Esophagus (tissue), 2 donors: ENCODE measurements around the gene THSD4. TPM values are rescaled to one million over a fixed set of nuclear protein-coding genes. Genes with fewer than 3 reads are reported as not detected.
A peak's percentile ranks its signal among the peaks of the same experiment; 100 is the strongest.

ENCODE experiments used
- H3K27ac ChIP-seq, 2 donors: one replicate each; pipeline ENCODE4 v1.5.1; 2013; ENCODE audit warnings: low read depth in 2 of 2, mild to moderate bottlenecking in 2 of 2, inconsistent platforms in 1 of 2, low read length in 1 of 2, moderate library complexity in 1 of 2
- H3K27me3 ChIP-seq, 2 donors: one replicate each; pipeline ENCODE4 v1.6.1; 2013; ENCODE audit warnings: low read length in 2 of 2, control low read depth in 1 of 2, mild to moderate bottlenecking in 1 of 2; ENCODE audit not compliant: insufficient read depth in 2 of 2, control insufficient read depth in 1 of 2
- H3K36me3 ChIP-seq, 2 donors: one replicate each; pipeline ENCODE4 v1.6.1; 2013; ENCODE audit warnings: low read length in 1 of 2; ENCODE audit not compliant: control insufficient read depth in 2 of 2, insufficient read depth in 2 of 2
- H3K4me1 ChIP-seq, 2 donors: one replicate each; pipeline ENCODE4 v1.6.1; 2013; ENCODE audit warnings: low read length in 1 of 2; ENCODE audit not compliant: control insufficient read depth in 2 of 2, insufficient read depth in 2 of 2
- H3K4me3 ChIP-seq, 2 donors: one replicate each; pipeline ENCODE4 v1.5.1; 2013; ENCODE audit warnings: low read length in 2 of 2, mild to moderate bottlenecking in 2 of 2, low read depth in 1 of 2, moderate library complexity in 1 of 2
- H3K9me3 ChIP-seq, 2 donors: one replicate each; pipeline ENCODE4 v1.6.1; 2013; ENCODE audit warnings: mild to moderate bottlenecking in 2 of 2, low read depth in 1 of 2, low read length in 1 of 2, moderate library complexity in 1 of 2; ENCODE audit not compliant: control insufficient read depth in 2 of 2, insufficient read depth in 1 of 2
- WGBS, 2 donors: extraction: QIAGEN DNeasy Blood & Tissue Kit; methylation state at CpG; one replicate each; pipeline ENCODE4 v1.1.7; 2013; 5-methylcytosine and 5-hydroxymethylcytosine counted together
- polyA plus RNA-seq, 2 donors: library from polyadenylated mRNA; stranded (reverse); fragments of 200-250 nt; gene quantifications; one replicate each; pipeline ENCODE4 v1.2.3, GENCODE V29; 2013
- donor health status: healthy with polysubstance abuse.
- donor health status: Bipolar disorder and iron deficiency.

THSD4 gene
- polyA plus RNA-seq, 2 donors: 34.1 to 49.7 TPM

- Histone ChIP-seq H3K9me3 (no peaks in the 10 kb centered on the region), H3K36me3 (no peaks in the 10 kb centered on the region), H3K4me3 (no peak overlapping the region), H3K27ac (peak overlapping the region in 1 of 2 donors; percentile 52), H3K4me1 (peaks cover 0 to 16% of the 10 kb centered on the region in 2 donors), H3K27me3 (no peaks in the 10 kb centered on the region)
- WGBS, 2 donors: 41 to 47% methylated on average over 6 of the region's 6 CpGs
These were observed 339.3 kb downstream of the THSD4 start for GRCh38 chr15:71454462-71454996.

GRCh38 chr15:71455107-71455506 lies 339.8 kb downstream of the THSD4 start:
- H3K27ac ChIP-seq: peak overlapping the region in 1 of 2 donors; percentile 52
- no peaks in the 10 kb centered on the region for H3K36me3 ChIP-seq
- no peak overlapping the region for H3K4me3 ChIP-seq
- H3K27me3 ChIP-seq: no peaks in the 10 kb centered on the region
- H3K4me1 ChIP-seq: peaks cover 0 to 16% of the 10 kb centered on the region in 2 donors
- 51 to 66% methylated on average over 3 of the region's 3 CpGs for WGBS, 2 donors
- H3K9me3 ChIP-seq: no peaks in the 10 kb centered on the region

- Histone ChIP-seq H3K36me3 (no peaks in the 10 kb centered on the region), H3K4me1 (peaks cover 0 to 16% of the 10 kb centered on the region in 2 donors), H3K4me3 (no peak overlapping the region), H3K27ac (peak overlapping the region in 1 of 2 donors; percentile 40), H3K27me3 (no peaks in the 10 kb centered on the region), H3K9me3 (no peaks in the 10 kb centered on the region)
- 47 to 63% methylated on average over 5 of the region's 5 CpGs for WGBS, 2 donors
These were observed 340.6 kb downstream of the THSD4 start for GRCh38 chr15:71455878-71456277.

- Histone ChIP-seq H3K9me3 (no peaks in the 10 kb centered on the region), H3K4me3 (no peak overlapping the region), H3K36me3 (no peaks in the 10 kb centered on the region), H3K27ac (peak overlapping the region in 1 of 2 donors; percentile 24), H3K4me1 (peaks cover 0 to 15% of the 10 kb centered on the region in 2 donors), H3K27me3 (no peaks in the 10 kb centered on the region)
These were observed 341.1 kb downstream of the THSD4 start for GRCh38 chr15:71456362-71456761.

GRCh38 chr15:71456811-71457210 lies 341.5 kb downstream of the THSD4 start:
- no peaks in the 10 kb centered on the region for H3K9me3 ChIP-seq
- no peak overlapping the region for H3K4me3 ChIP-seq
- H3K4me1 ChIP-seq: peaks cover 0 to 11% of the 10 kb centered on the region in 2 donors
- no peaks in the 10 kb centered on the region for H3K36me3 ChIP-seq
- H3K27ac ChIP-seq: no peak overlapping the region
- 83 to 90% methylated on average over 3 of the region's 3 CpGs for WGBS, 2 donors
- H3K27me3 ChIP-seq: no peaks in the 10 kb centered on the region

GRCh38 chr15:71458089-71458660 lies 342.9 kb downstream of the THSD4 start:
- 43 to 45% methylated on average over 2 of the region's 2 CpGs for WGBS, 2 donors
- Histone ChIP-seq H3K4me3 (no peak overlapping the region), H3K27ac (peak overlapping the region in 1 of 2 donors; percentile 32), H3K9me3 (no peaks in the 10 kb centered on the region), H3K4me1 (peaks cover 0 to 8% of the 10 kb centered on the region in 2 donors), H3K27me3 (no peaks in the 10 kb centered on the region), H3K36me3 (no peaks in the 10 kb centered on the region)

- Histone ChIP-seq H3K9me3 (no peaks in the 10 kb centered on the region), H3K36me3 (no peaks in the 10 kb centered on the region), H3K27ac (no peak overlapping the region), H3K27me3 (no peaks in the 10 kb centered on the region), H3K4me1 (peaks cover 0 to 3% of the 10 kb centered on the region in 2 donors), H3K4me3 (no peak overlapping the region)
- WGBS, 2 donors: 55 to 67% methylated on average over 1 of the region's 1 CpG
These were observed 346.5 kb downstream of the THSD4 start for GRCh38 chr15:71461748-71462147.

GRCh38 chr15:71462638-71463037 lies 347.4 kb downstream of the THSD4 start:
- Histone ChIP-seq H3K4me1 (no peaks in the 10 kb centered on the region), H3K27me3 (no peaks in the 10 kb centered on the region), H3K4me3 (no peak overlapping the region), H3K9me3 (no peaks in the 10 kb centered on the region), H3K27ac (no peak overlapping the region), H3K36me3 (no peaks in the 10 kb centered on the region)
- WGBS, 2 donors: 67% methylated on average over 1 of the region's 1 CpG

- no peaks in the 10 kb centered on the region for H3K4me1 ChIP-seq
- H3K9me3 ChIP-seq: no peaks in the 10 kb centered on the region
- no peak overlapping the region for H3K27ac ChIP-seq
- no peaks in the 10 kb centered on the region for H3K27me3 ChIP-seq
- no peaks in the 10 kb centered on the region for H3K36me3 ChIP-seq
- WGBS, 2 donors: 95 to 97% methylated on average over 6 of the region's 6 CpGs
- H3K4me3 ChIP-seq: no peak overlapping the region
These were observed 347.9 kb downstream of the THSD4 start for GRCh38 chr15:71463156-71463665.
